HG03103 (cell line): ENCODE data around the gene TJAP1.
A peak's percentile ranks its signal among the peaks of the same experiment; 100 is the strongest.

ENCODE experiments used
- ATAC-seq: cut with Tn5 transposase; IDR thresholded peaks from one replicate; pipeline ENCODE4 v1.9.1; 2021; ENCODE audit warnings: low read depth; ENCODE audit not compliant: unreplicated experiment

Gene TJAP1, protein sequence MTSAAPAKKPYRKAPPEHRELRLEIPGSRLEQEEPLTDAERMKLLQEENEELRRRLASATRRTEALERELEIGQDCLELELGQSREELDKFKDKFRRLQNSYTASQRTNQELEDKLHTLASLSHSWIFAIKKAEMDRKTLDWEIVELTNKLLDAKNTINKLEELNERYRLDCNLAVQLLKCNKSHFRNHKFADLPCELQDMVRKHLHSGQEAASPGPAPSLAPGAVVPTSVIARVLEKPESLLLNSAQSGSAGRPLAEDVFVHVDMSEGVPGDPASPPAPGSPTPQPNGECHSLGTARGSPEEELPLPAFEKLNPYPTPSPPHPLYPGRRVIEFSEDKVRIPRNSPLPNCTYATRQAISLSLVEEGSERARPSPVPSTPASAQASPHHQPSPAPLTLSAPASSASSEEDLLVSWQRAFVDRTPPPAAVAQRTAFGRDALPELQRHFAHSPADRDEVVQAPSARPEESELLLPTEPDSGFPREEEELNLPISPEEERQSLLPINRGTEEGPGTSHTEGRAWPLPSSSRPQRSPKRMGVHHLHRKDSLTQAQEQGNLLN

GRCh38 chr6:43477235-43478007 lies at the start of gene TJAP1:
TSS of gene TJAP1 (plus strand) at chr6:43477570. CDS start at chr6:43499002, 21,432 bp downstream.
- ATAC-seq = peak; percentile 99

GRCh38 chr6:43428112-43428570 lies 49.2 kb upstream of the TJAP1 start:
- no peak for ATAC-seq

GRCh38 chr6:43428874-43429273 lies 48.5 kb upstream of the TJAP1 start:
- no peak for ATAC-seq

DNA sequence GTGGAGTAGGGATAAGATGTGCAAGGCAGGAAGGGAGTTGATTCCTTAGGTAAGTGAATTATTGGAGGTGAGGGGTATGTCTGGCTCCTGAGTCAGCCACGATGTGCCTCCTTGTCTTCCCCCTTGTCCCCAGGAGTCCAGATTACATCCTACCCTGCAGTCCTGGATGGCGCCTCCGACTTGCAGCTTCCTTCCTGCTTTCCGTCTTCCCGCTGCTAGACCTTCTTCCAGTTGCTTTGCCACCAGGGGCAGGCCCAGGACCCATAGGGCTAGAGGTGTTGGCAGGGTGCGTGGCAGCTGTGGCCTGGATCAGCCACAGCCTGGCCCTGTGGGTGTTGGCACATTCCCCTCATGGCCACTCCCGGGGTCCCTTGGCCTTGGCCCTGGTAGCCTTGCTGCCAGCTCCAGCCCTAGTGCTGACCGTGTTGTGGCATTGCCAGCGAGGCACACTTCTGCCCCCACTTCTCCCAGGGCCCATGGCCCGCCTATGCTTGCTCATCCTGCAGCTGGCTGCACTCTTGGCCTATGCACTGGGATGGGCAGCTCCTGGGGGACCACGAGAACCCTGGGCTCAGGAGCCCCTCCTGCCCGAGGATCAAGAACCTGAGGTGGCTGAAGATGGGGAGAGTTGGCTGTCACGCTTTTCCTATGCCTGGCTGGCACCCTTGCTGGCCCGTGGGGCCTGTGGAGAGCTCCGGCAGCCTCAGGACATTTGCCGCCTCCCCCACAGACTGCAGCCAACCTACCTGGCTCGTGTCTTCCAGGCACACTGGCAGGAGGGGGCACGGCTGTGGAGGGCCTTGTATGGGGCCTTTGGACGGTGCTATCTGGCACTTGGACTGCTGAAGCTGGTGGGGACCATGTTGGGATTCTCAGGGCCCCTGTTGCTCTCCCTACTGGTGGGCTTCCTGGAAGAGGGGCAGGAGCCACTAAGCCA lies 45.1 kb upstream of the TJAP1 start:
- ATAC-seq = no peak

DNA sequence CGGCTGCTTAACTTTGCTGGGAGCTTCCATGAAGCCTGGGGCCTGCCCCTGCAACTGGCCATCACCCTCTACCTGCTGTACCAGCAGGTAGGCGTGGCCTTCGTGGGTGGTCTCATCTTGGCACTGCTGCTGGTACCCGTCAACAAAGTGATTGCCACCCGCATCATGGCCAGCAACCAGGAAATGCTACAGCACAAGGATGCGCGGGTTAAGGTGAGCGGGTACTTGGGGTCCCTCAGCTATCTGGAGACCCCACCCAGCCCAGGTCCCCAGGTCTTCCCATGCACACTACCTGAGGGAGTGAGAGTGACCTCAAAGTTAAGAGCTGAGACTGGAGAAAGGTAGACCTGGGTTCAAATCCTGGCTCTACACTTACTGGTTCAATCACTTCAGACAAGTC lies 44.2 kb upstream of the TJAP1 start:
- no peak for ATAC-seq

GRCh38 chr6:43434001-43434840 lies 43.1 kb upstream of the TJAP1 start:
- no peak for ATAC-seq

GRCh38 chr6:43434943-43435342 lies 42.4 kb upstream of the TJAP1 start:
- ATAC-seq = no peak

DNA sequence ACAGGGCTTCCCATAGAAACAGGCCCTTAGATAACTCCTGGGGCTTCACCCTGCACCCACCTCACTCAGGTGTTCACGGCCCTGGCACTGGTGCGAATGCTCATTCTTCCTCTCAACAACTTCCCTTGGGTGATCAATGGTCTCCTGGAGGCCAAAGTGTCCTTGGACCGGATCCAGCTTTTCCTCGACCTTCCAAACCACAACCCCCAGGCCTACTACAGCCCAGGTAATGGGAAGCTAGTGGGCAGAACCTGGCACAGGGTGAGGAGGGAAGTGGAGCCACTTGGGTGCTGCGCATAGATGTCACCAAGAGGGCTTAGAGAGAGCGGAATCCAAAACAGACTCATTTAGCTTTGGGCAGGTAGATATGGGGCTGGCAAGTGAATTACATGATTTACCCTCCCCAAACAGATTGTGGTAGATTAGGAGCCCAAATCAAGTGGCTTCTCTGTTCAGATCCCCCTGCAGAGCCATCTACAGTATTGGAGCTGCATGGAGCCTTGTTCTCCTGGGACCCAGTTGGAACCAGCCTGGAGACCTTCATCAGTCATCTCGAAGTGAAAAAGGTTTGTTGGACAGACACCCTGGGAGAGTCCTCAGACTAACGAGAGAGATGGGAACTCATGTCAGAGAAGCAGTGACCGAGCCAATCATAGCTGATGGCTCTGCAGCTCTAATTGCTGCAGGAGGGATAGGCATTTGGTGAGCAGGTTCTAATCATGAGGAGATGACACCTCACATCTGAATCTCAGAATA lies 41.5 kb upstream of the TJAP1 start:
- ATAC-seq = no peak

GRCh38 chr6:43436577-43437282 lies 40.6 kb upstream of the TJAP1 start:
- ATAC-seq = no peak

DNA sequence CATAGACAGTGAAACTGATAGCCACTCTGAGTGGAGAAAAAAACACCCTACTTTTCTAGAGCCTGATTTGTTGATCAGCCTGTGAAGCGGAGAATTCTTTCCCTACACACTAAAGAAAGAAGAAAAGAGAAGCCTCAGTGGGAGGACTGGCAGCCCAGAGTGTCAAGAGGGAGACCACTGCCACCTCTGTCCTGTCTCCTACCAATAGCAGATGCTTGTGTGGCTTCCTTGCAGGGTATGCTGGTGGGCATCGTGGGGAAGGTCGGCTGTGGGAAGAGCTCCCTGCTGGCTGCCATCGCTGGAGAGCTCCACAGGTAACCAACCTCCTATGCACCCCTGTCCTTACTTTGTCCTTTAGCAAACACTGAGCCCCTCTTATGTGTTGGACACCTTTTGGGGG lies 39.7 kb upstream of the TJAP1 start:
- no peak for ATAC-seq

DNA sequence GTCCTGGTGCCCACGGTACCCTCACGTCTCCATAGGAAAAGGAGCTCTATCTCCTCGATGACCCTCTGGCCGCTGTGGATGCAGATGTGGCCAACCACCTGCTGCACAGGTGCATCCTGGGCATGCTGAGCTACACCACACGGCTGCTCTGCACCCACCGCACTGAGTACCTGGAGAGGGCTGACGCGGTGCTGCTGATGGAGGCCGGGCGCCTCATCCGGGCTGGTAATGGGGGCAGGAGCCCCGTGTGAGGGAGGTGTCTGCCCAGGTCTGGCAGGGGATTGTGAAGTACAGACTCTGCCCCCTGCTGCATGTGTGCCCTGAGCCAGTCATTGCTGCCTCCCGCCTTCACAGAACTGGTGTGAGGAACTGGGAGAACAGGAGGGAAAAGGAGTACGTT lies 34.4 kb upstream of the TJAP1 start:
- ATAC-seq = no peak

DNA sequence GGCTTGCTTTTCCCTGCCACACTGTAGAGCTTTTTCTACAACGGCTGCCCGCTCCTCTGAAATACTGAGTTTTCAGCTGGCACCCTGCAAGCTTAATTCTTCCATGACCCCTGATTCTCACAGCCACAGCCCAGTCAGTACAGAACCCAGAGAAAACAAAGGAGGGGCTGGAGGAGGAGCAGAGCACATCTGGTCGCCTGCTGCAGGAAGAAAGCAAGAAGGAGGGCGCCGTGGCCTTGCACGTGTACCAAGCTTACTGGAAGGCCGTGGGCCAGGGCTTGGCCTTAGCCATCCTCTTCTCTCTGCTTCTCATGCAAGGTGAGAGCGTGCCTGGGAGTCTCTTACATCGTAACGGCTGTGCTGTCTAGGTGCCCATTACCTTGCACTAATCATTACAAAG lies 33.3 kb upstream of the TJAP1 start:
- no peak for ATAC-seq

GRCh38 chr6:43444582-43444981 lies 32.8 kb upstream of the TJAP1 start:
- ATAC-seq = no peak

DNA sequence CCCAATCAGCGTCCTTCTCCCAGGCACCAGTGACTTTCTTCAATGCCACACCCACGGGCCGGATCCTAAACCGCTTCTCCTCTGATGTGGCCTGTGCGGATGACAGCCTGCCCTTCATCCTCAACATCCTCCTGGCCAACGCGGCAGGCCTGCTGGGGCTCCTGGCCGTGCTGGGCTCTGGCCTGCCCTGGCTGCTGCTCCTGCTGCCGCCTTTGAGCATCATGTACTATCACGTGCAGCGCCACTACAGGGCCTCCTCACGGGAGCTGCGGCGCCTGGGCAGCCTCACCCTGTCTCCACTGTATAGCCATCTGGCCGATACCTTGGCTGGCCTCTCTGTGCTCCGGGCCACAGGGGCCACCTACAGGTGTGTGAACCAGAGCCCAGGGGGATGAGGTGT lies 31.8 kb upstream of the TJAP1 start:
- no peak for ATAC-seq

DNA sequence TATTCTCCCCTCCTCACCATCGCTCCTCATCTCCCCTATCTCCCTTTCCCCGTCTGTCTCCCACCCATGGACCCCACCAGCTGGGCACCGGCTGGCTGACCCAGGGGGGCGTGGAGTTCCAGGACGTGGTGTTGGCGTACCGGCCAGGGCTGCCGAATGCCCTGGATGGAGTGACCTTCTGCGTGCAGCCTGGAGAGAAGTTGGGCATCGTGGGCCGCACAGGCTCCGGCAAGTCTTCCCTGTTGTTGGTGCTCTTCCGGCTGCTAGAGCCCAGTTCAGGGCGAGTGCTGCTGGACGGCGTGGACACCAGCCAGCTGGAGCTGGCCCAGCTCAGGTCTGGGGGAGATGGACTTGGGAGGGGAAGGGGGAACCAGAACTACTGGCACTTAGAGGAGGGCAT lies 29.8 kb upstream of the TJAP1 start:
- ATAC-seq = no peak

DNA sequence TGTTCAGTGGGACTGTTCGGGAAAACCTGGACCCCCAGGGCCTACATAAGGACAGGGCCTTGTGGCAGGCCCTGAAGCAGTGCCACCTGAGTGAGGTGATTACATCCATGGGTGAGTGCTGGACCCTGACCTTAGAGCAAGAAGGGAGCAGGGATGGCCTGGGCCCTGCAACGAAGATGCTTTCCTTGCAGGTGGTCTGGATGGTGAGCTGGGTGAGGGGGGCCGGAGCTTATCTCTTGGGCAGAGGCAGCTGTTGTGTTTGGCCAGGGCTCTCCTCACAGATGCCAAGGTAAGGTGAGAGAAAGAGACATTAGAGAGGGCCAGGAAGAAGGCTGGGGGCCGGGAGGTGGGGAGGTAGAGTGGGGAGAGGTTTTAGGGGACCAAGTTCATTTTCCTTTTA lies 28.5 kb upstream of the TJAP1 start:
- ATAC-seq = no peak

DNA sequence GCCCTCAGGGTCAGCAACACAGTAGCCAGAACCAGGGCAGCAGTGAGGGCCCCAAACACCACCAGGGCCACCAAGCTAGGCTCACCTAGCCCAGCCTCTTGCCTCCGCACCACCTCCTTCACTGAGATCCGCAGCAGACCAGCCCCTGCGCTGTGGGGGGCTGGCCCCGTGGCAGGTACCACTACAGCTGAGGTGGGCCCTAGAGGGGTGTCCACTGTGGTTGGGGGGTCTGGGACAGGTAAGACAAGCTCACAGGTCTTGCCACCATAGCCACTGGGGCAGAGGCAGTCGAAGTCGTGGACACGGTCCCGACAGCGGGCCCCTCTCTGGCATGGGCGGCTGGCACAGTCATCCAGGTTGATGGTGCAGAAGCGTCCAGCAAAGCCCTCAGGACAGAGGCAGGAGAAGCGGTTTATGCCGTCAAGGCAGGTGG lies 26.7 kb upstream of the TJAP1 start:
- ATAC-seq = no peak

DNA sequence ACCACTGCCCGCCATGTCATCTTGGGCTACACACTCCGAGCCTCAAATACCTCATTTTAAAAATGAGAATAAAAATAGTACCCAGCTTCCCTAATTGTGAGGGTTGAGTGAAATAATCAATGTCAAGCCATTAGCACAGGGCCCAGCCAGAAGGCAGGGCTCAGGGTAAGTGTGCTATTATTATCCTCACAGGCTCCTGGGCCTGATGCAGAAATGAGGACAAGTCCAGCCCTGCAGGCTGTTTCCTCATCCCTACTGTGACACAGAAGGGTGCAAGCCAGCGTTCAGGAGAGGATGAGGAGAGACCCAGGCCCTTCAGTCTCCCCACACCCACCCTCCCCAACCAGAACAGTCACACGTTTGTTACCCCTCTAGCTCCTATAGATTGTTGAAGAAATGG lies 26.0 kb upstream of the TJAP1 start:
- ATAC-seq = no peak
